Measurements from ENCODE around the gene ATP5F1B. TPM values are rescaled to one million over a fixed set of nuclear protein-coding genes. Genes with fewer than 3 reads are reported as not detected.

The ATP5F1B gene
- total RNA-seq, 4 donors from 2014 or later = 360 to 457 (median 395) TPM

GRCh38 chr12:56635806-56636674 lies 9.7 kb downstream of the ATP5F1B start:
- TF ChIP-seq, protein P1, sequence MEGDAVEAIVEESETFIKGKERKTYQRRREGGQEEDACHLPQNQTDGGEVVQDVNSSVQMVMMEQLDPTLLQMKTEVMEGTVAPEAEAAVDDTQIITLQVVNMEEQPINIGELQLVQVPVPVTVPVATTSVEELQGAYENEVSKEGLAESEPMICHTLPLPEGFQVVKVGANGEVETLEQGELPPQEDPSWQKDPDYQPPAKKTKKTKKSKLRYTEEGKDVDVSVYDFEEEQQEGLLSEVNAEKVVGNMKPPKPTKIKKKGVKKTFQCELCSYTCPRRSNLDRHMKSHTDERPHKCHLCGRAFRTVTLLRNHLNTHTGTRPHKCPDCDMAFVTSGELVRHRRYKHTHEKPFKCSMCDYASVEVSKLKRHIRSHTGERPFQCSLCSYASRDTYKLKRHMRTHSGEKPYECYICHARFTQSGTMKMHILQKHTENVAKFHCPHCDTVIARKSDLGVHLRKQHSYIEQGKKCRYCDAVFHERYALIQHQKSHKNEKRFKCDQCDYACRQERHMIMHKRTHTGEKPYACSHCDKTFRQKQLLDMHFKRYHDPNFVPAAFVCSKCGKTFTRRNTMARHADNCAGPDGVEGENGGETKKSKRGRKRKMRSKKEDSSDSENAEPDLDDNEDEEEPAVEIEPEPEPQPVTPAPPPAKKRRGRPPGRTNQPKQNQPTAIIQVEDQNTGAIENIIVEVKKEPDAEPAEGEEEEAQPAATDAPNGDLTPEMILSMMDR (IDR thresholded peaks at IDR 0.05) = no peak
- peak in 1 of 2 donors; percentile 42 for TF ChIP-seq POLR2A (IDR thresholded peaks at IDR 0.05)
- 0 to 2% methylated on average over 20 of the region's 20 CpGs for WGBS, 2 donors
- peak; percentile 94 to 97 for DNase-seq (ENCODE audit: low spot score in 2 of 2)
- intact Hi-C loops (cut with DNase I; ENCODE audit: low total_unique reads) = no loop called here
- H3K4me3 ChIP-seq (ENCODE audit: low read depth, poor library complexity, severe bottlenecking) = peak overlapping the region; percentile 72

DNA sequence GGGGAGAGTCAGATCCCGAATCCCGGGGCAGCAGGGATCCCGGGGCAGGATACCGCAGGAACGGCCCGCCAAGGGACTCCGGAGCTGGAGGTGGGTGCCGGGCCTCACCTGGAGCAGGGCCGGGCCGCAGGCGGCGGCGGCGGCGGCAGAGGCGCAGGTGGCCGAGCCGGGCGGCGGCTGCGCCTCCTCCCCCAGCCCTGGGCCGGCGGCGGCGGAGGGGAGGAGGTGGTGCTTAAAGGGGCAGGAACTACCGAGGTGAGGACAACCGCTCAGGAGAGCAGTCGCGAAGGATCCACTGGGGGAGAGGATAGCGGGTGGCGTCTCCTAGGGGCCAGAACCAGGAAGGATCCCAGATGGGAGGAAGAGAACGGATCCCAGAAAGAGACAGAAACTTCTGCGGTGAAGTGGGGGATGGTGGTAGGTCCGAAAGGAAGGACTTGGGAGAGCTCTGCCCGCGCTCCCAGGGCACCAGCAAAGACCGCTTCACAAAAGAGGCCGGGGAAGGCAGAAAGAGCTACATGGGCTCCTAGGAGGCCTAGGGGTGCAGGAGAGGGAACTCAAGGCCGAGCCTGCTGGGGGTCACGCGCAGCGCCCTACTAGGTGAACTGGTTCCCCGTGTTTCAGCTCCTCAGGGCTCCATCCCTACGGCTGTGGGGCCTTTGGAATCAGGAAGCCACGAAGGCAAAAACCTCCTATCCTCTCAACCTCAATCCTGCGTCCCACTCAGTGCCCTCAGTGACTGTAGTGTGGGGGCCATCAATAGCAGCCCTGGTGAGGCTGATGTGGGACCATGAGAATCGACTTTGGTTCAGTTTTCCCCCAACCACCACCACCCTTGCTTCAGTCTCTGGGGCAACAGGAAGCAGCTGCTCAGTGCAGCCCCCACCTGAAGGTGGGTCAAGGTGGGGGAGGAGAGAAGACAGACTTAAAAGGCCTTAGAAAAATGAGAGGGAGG lies 10.7 kb downstream of the ATP5F1B start:
- DNase-seq (ENCODE audit: low spot score in 2 of 2) = peak; percentile 77 to 95
- 0% methylated on average over 47 of the region's 47 CpGs for WGBS, 2 donors
- intact Hi-C loops (cut with DNase I; ENCODE audit: low total_unique reads) = no loop called here
- no peak for TF ChIP-seq POLR2A (IDR thresholded peaks at IDR 0.05)
- TF ChIP-seq, protein P1 (IDR thresholded peaks at IDR 0.05) = peak in 1 of 3 donors; percentile 13
- H3K4me3 ChIP-seq (ENCODE audit: low read depth, poor library complexity, severe bottlenecking) = peak overlapping the region; percentile 72

DNA sequence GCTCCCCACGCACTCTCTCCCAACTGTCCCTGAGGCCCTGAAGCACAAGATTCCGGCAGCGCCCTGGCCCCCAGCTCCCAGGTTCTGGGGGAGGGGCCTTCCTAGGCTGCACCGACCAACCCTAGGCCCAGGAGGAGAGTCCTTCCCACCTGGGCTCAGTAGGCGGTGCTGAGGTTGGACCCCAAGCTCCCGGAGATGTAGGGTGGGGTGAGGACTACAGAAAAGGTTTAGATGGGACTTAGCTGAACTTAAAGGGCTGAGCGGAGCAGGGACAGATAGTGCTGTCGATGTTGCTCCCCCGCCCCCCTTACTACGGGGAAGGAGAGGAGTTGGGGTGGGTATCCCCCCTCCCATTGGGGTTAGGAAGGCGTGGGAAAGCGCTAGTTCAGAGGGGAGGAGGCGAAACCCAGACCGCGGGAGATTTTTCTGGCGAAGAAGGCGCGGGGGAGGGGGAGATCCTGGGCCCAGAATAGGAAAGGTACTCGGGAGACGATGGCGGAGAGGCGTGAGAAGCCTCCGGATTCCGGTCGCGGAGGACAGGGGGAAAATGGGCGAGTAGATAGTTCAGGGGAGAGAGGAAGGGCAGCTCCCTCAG lies 11.4 kb downstream of the ATP5F1B start:
- intact Hi-C loops (cut with DNase I; ENCODE audit: low total_unique reads) = no loop called here
- 1% methylated on average over 26 to 27 of the region's 27 CpGs for WGBS, 2 donors
- peak; percentile 50 to 91 for DNase-seq (ENCODE audit: low spot score in 2 of 2)
- peak overlapping the region; percentile 72 for H3K4me3 ChIP-seq (ENCODE audit: low read depth, poor library complexity, severe bottlenecking)
- no peak for TF ChIP-seq POLR2A (IDR thresholded peaks at IDR 0.05)
- TF ChIP-seq, protein P1 (IDR thresholded peaks at IDR 0.05) = no peak

- no peak for TF ChIP-seq POLR2A (IDR thresholded peaks at IDR 0.05)
- TF ChIP-seq, protein P1 (IDR thresholded peaks at IDR 0.05) = no peak
- intact Hi-C loops (cut with DNase I; ENCODE audit: low total_unique reads) = no loop called here
- H3K4me3 ChIP-seq (ENCODE audit: low read depth, poor library complexity, severe bottlenecking) = peak overlapping the region; percentile 72
- DNase-seq (ENCODE audit: low spot score in 2 of 2) = peak in 1 of 2 donors; percentile 53
- WGBS, 2 donors = 21 to 26% methylated on average over 12 of the region's 12 CpGs
Observed at GRCh38 chr12:56633468-56634241, 12.1 kb downstream of the ATP5F1B start.

Measured in lower leg skin (tissue), 4 donors.